Epidermal melanocyte (primary cell): ENCODE measurements around the gene UBALD2.
"Not testable (repeated sequence)": the region's sequence is repeated elsewhere in the genome, so short reads cannot be mapped to it uniquely, and the experiment has no call there.

ENCODE experiments used
- DNase-seq: peaks from one replicate; pipeline ENCODE4 v3.0.0; 2011; ENCODE audit warnings: low spot score; ENCODE audit not compliant: insufficient read length

UBALD2 gene

DNA sequence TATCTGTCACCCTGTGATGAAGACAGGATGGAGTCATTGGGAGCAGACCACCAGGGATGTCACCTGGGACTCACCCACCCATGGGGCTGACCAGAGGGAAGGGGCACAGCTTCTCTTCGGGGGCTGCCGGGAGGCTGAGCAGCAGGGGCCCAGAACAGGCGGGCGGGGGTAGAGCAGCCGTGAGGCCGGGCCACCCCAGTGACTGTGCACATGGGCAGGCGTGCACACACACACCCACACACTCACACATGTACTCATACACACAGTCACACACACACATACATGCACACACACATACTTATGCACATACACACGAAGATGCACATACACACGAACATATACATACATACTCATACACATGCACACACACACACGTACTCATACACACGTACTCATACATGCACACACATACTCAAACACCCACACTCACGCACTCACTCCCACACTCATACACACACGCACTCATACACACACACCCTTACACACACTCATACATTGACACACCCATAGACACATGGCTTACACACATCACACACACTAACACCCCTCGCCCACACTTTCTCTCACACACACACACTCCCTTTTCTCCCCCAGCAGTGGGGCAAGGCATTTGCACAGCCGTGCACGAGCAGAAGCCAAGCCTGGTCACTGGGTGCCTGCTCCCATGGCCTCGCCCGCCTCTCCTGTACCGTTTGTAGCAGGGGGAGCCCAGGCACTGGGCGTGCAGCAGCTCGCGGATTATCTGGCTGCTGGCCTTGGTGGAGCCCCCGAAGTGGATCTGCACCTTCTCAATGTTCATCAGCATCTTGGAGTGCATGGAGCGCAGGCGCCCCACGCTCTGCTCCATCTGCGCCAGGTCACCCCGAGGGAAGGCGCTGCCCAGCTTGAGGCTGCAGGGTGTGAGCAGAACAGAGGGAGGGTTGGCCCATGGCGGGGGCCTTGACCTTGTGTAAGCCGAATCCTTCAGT lies 12.4 kb downstream of the UBALD2 start:
- DNase-seq, result no peak

DNA sequence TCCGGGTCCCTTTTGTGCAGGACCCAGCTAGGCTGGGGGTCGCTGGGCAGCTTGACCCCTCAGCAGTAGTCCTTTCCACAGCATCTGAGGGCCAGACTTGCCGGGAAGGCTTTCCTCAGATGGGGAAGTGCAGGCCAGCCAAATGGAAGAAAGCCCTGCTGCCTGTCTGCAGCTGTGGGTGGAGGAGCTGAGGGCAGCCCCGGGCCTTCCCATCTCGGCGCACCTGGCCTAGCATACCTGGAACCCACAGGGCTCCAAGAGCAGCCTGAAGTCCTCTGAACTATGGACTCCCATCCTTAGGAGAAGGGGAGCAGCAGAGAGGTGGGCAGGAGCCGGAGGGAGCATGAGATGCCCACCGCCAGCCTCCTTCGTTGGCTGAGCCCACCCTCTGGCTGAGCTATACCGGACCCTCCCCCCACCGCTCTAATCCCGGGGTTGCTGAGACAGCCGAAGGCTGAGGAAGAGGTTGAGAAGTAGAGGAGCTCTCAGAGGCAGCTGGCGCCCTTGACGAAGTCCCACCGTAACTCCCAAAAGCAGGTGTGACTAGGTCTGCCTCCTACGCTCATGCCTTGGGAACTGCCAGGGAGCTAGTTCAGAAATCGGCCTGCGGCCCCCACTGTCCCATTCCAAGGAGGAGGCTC lies 13.2 kb downstream of the UBALD2 start:
- DNase-seq, result no peak

GRCh38 chr17:76278952-76279741 lies 14.0 kb downstream of the UBALD2 start:
- DNase-seq, result peak; percentile 91

GRCh38 chr17:76279742-76280287 lies 14.7 kb downstream of the UBALD2 start:
- DNase-seq, result no peak

DNA sequence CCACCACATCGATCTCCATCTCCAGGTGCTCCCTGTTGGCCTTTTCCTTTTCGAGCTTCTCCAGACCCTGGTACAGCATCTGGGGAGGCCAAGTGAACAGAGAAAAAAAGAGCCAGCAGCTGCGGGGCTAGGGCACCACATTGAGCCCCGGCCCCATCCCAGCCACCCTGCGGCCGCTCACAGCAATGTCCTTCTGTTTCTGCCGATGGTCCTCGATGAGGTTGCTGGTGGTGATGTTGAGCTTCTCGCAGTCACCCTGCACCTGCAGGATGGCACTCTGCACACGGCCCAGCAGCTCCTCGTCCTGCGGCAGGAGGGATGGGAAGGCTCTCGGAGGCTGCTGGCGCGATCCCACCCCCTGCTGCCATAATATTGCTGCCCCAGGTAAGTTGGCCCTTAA lies 15.5 kb downstream of the UBALD2 start:
- DNase-seq, result no peak

DNA sequence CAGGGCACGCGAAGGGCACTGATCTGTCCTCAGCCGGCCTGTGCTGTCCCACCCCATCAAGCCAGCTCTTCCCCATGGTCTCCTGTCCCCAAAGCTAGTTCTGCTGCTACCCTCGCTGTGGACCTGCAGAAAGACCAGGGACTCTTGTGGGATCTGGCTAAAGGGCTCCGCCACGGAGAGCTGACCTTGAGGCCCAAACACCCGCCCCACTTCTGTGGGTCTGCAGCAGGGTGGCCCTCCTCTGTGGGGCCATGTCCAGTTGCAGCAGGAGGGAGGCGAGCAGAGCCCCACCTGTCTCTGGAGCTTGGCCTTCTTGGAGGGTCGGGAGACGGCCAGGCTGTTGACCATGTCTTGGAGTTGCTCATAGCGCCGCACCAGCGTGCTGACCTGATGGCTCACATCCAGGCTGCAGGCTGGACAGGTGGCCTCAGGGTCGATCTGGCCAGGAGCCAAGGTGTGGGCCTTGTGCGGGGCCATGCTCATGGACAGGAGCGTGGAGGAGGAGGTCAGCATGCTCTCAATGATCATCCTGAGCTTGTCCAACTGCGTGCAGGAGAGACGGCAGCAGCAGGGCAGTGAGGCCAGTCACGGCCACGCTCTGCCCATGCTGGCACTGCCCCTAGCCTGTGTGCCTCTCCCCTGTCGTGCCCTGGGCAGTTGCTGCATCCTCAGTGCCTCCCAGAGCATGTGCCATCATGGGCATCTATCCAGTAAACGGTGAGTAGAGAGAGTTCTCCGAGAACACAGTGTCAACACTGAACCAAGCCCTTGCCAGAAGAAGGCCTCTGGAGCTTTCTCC lies 16.6 kb downstream of the UBALD2 start:
- DNase-seq, result no peak

- DNase-seq, result no peak
These were observed 27.4 kb downstream of the UBALD2 start for GRCh38 chr17:76292567-76292966.

DNA sequence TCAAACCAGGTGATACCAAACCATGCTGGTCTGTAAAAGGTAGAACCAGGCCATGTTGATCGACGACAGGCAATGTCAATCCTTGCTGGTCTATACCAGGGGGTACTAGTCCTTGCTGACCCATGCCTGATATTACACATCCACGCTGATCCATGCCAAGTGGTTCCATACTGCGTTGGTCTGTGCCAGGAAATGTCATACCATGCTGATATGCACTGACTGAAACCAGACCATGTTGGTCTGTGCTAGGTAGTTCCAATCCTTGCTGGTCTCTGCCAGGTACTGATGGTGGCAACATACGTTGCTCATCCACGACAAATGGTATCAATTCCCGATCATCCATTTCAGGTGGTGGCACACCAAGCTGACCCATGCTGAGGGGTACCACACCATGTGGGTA lies 28.0 kb downstream of the UBALD2 start:
- DNase-seq, result no peak

- DNase-seq, result no peak
These were observed 31.0 kb downstream of the UBALD2 start for GRCh38 chr17:76296186-76296585.

DNA sequence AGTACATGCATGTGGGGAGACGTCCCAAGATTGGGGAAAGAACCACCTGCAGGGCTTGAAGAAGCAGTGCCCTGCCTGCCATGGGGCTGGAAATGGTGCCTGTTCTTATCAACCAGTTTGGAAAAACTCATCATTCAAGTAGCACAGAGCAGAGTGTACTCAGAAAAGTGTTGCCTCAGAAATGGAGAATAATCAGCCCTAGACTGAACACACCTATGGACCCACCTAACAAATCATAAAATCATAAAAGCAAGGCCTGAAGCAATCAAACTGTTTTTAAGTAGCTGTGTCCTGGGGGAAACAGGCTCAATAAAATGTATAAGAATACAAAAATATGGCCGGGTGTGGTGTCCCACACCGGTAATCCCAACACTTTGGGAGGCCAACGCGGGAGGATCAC lies 31.7 kb downstream of the UBALD2 start:
- DNase-seq, result no peak

- no peak for DNase-seq
These were observed 32.3 kb downstream of the UBALD2 start for GRCh38 chr17:76297436-76297835.

- no peak for DNase-seq
These were observed 39.3 kb downstream of the UBALD2 start for GRCh38 chr17:76304226-76305134.

GRCh38 chr17:76305135-76305454 lies 39.9 kb downstream of the UBALD2 start:
- DNase-seq, result not testable (repeated sequence)

GRCh38 chr17:76307299-76307965 lies 42.3 kb downstream of the UBALD2 start:
- no peak for DNase-seq

GRCh38 chr17:76307966-76308338 lies 42.8 kb downstream of the UBALD2 start, which contains the start of gene QRICH2:
QRICH2 (minus strand) TSS chr17:76308276; CDS start chr17:76307998, 278 bp downstream.
- no peak for DNase-seq

DNA sequence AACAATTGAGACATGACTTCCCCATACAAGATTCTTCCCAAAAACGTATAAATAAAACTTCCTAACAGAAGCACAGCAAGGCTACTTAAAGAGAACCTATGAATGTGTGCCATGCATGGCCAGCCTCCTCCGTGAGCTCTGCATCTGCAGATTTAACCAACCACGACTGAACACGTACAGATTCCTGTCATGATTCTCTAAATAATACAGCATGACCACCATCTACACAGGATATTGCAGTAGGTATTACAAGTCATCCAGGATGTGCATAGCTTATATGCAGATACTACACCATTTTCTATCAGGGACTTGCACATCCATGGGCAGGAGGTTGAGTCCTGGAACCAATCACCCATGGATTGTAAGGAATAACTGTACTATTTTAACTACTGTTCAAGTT lies 44.3 kb downstream of the UBALD2 start:
- no peak for DNase-seq

GRCh38 chr17:76312735-76313134 lies 47.6 kb downstream of the UBALD2 start:
- DNase-seq, result no peak

GRCh38 chr17:76314392-76315227 lies 49.5 kb downstream of the UBALD2 start:
- DNase-seq, result no peak
